ENCODE results near the gene NEGR1. TPM values are rescaled to one million over a fixed set of nuclear protein-coding genes. Genes with fewer than 3 reads are reported as not detected.
A peak's percentile ranks its signal among the peaks of the same experiment; 100 is the strongest.

Gene NEGR1
- total RNA-seq, 1 donor from 2014 or later: 8.6 TPM

DNA sequence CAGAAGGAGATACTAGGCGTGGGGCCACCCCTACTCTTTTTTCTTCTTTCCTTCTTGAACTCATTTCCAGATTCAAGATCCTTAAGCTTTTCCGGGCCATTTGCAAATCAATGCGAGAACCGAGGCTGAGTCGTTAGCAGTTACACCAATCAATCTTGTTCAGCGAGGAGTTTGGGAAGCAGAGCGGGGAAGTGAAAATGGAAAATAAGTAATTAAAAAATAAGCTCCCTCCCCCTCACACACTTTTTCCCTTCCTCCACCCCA lies 1.7 kb upstream of the NEGR1 start:
- peak overlapping the region; percentile 97 for H3K9ac ChIP-seq (ENCODE audit: low read length)
- peak overlapping the region; percentile 91 for H3K4me3 ChIP-seq (ENCODE audit: insufficient read depth, low read depth, low read length)
- H3K4me3 Mint-ChIP-seq (ENCODE audit: unreplicated experiment): no peak overlapping the region
- peaks cover 12% of the 10 kb centered on the region for H3K4me1 Mint-ChIP-seq (ENCODE audit: low read depth, unreplicated experiment)
- no peaks in the 10 kb centered on the region for H3K9me3 Mint-ChIP-seq (ENCODE audit: unreplicated experiment)
- peak overlapping the region; percentile 96 for H3K27ac ChIP-seq (ENCODE audit: low read depth, low read length)
- FAIRE-seq: no peak
- peak overlapping the region; percentile 79 for H2AFZ ChIP-seq (ENCODE audit: low read depth, low read length)
- H3K36me3 Mint-ChIP-seq (ENCODE audit: low read depth, unreplicated experiment): no peaks in the 10 kb centered on the region
- peak overlapping the region; percentile 92 for H3K4me2 ChIP-seq (ENCODE audit: low read length)
- peaks cover 6% of the 10 kb centered on the region for H3K4me1 ChIP-seq (ENCODE audit: insufficient read depth, low read length)
- H3K79me2 ChIP-seq (ENCODE audit: insufficient read depth, low read length): peaks cover 6% of the 10 kb centered on the region
- no peaks in the 10 kb centered on the region for H3K9me3 ChIP-seq (ENCODE audit: insufficient read depth, low read depth, low read length)
- TF ChIP-seq, protein P1, sequence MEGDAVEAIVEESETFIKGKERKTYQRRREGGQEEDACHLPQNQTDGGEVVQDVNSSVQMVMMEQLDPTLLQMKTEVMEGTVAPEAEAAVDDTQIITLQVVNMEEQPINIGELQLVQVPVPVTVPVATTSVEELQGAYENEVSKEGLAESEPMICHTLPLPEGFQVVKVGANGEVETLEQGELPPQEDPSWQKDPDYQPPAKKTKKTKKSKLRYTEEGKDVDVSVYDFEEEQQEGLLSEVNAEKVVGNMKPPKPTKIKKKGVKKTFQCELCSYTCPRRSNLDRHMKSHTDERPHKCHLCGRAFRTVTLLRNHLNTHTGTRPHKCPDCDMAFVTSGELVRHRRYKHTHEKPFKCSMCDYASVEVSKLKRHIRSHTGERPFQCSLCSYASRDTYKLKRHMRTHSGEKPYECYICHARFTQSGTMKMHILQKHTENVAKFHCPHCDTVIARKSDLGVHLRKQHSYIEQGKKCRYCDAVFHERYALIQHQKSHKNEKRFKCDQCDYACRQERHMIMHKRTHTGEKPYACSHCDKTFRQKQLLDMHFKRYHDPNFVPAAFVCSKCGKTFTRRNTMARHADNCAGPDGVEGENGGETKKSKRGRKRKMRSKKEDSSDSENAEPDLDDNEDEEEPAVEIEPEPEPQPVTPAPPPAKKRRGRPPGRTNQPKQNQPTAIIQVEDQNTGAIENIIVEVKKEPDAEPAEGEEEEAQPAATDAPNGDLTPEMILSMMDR (IDR thresholded peaks at IDR 0.05; ENCODE audit: insufficient read depth, low read depth, low read length): no peak
- no peak for TF ChIP-seq EZH2 (IDR thresholded peaks at IDR 0.05; ENCODE audit: insufficient read depth, low read length)
- H3K36me3 ChIP-seq (ENCODE audit: insufficient read depth, low read length): no peaks in the 10 kb centered on the region
- no peak for DNase-seq (ENCODE audit: low read depth)
- no peaks in the 10 kb centered on the region for H3K27me3 Mint-ChIP-seq (ENCODE audit: low read depth, unreplicated experiment)
- H3K27ac Mint-ChIP-seq (ENCODE audit: unreplicated experiment): no peak overlapping the region
- H4K20me1 ChIP-seq (ENCODE audit: insufficient read depth, low read length): no peaks in the 10 kb centered on the region
- no peaks in the 10 kb centered on the region for H3K27me3 ChIP-seq (ENCODE audit: insufficient read depth, low read length)

DNA sequence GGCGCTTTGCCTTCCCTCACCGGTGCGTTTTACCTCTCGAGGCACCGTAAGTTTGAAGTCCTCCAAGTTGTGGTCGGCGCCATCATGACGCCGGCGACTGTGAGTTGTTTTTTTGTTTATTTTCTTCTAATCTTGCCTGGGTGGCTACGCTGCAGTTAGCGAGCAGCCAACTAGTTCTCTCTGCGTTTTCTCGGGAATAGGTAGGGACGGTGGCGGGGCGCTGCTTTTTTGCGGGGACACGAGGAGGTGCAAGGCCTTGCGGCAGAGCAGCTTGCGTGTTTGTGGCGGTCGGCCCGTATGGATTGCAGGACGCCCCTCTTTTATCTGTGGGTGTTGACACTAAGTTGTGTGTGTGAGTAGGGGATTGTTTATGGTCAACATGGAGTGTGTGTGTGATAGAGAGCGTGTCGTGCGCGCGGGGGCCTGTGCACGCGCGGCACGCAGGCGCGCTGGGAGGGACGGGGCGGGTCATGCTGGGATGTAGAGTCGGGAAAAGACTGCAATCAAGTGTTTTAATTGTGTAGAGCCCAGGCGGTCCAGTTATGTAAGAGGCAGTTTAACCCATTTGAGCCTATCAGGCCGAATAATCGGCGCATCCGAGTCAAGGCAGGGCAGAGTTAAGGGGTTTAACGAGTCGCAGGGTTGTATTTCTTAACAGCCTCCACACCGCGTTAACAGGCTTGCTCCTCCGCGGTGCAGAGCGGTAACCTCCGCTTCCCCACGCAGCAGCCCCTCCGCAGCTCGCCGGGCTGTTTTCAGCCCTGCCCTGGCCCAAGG lies 1.2 kb upstream of the NEGR1 start:
- Histone ChIP-seq H3K9ac (ENCODE audit: low read length) (peak overlapping the region; percentile 97), H3K27me3 (ENCODE audit: insufficient read depth, low read length) (no peaks in the 10 kb centered on the region), H3K4me2 (ENCODE audit: low read length) (peak overlapping the region; percentile 92), H3K36me3 (ENCODE audit: insufficient read depth, low read length) (no peaks in the 10 kb centered on the region), H3K4me3 (ENCODE audit: insufficient read depth, low read depth, low read length) (peak overlapping the region; percentile 91), H3K4me1 (ENCODE audit: insufficient read depth, low read length) (peaks cover 6% of the 10 kb centered on the region), H3K27ac (ENCODE audit: low read depth, low read length) (peak overlapping the region; percentile 96), H2AFZ (ENCODE audit: low read depth, low read length) (peak overlapping the region; percentile 79), H3K9me3 (ENCODE audit: insufficient read depth, low read depth, low read length) (no peaks in the 10 kb centered on the region), H3K79me2 (ENCODE audit: insufficient read depth, low read length) (peaks cover 6% of the 10 kb centered on the region), H4K20me1 (ENCODE audit: insufficient read depth, low read length) (no peaks in the 10 kb centered on the region)
- no peak for TF ChIP-seq EZH2 (IDR thresholded peaks at IDR 0.05; ENCODE audit: insufficient read depth, low read length)
- TF ChIP-seq, protein P1 (IDR thresholded peaks at IDR 0.05; ENCODE audit: insufficient read depth, low read depth, low read length): no peak
- no peaks in the 10 kb centered on the region for H3K36me3 Mint-ChIP-seq (ENCODE audit: low read depth, unreplicated experiment)
- H3K4me1 Mint-ChIP-seq (ENCODE audit: low read depth, unreplicated experiment): peaks cover 12% of the 10 kb centered on the region
- H3K27ac Mint-ChIP-seq (ENCODE audit: unreplicated experiment): no peak overlapping the region
- FAIRE-seq: no peak
- H3K27me3 Mint-ChIP-seq (ENCODE audit: low read depth, unreplicated experiment): no peaks in the 10 kb centered on the region
- DNase-seq (ENCODE audit: low read depth): peak; percentile 69
- no peak overlapping the region for H3K4me3 Mint-ChIP-seq (ENCODE audit: unreplicated experiment)
- H3K9me3 Mint-ChIP-seq (ENCODE audit: unreplicated experiment): no peaks in the 10 kb centered on the region

DNA sequence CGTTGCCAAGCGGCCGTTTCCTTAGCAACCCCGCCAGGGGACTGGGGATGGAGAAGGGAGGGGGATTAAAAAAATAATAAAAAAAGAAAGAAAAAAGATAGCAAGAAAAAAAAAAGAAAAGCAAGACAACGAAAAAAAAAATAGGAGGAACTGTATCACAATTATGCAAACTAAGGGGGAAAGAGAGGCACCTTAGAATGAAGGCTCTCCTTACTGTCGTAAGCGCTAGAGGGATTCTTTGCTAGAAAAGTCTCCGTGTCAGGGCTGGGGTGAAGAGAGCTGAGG lies 625 bp upstream of the NEGR1 start:
- peaks cover 6% of the 10 kb centered on the region for H3K79me2 ChIP-seq (ENCODE audit: insufficient read depth, low read length)
- peaks cover 12% of the 10 kb centered on the region for H3K4me1 Mint-ChIP-seq (ENCODE audit: low read depth, unreplicated experiment)
- H4K20me1 ChIP-seq (ENCODE audit: insufficient read depth, low read length): no peaks in the 10 kb centered on the region
- peaks cover 6% of the 10 kb centered on the region for H3K4me1 ChIP-seq (ENCODE audit: insufficient read depth, low read length)
- H3K27me3 Mint-ChIP-seq (ENCODE audit: low read depth, unreplicated experiment): no peaks in the 10 kb centered on the region
- no peaks in the 10 kb centered on the region for H3K27me3 ChIP-seq (ENCODE audit: insufficient read depth, low read length)
- no peaks in the 10 kb centered on the region for H3K36me3 ChIP-seq (ENCODE audit: insufficient read depth, low read length)
- H3K9ac ChIP-seq (ENCODE audit: low read length): peak overlapping the region; percentile 97
- peak; percentile 37 for DNase-seq (ENCODE audit: low read depth)
- H3K4me3 ChIP-seq (ENCODE audit: insufficient read depth, low read depth, low read length): peak overlapping the region; percentile 91
- H3K4me3 Mint-ChIP-seq (ENCODE audit: unreplicated experiment): no peak overlapping the region
- no peak overlapping the region for H3K27ac Mint-ChIP-seq (ENCODE audit: unreplicated experiment)
- peak overlapping the region; percentile 79 for H2AFZ ChIP-seq (ENCODE audit: low read depth, low read length)
- H3K9me3 Mint-ChIP-seq (ENCODE audit: unreplicated experiment): no peaks in the 10 kb centered on the region
- peak overlapping the region; percentile 96 for H3K27ac ChIP-seq (ENCODE audit: low read depth, low read length)
- no peaks in the 10 kb centered on the region for H3K9me3 ChIP-seq (ENCODE audit: insufficient read depth, low read depth, low read length)
- peak overlapping the region; percentile 92 for H3K4me2 ChIP-seq (ENCODE audit: low read length)
- no peaks in the 10 kb centered on the region for H3K36me3 Mint-ChIP-seq (ENCODE audit: low read depth, unreplicated experiment)
- TF ChIP-seq, protein P1 (IDR thresholded peaks at IDR 0.05; ENCODE audit: insufficient read depth, low read depth, low read length): no peak
- no peak for TF ChIP-seq EZH2 (IDR thresholded peaks at IDR 0.05; ENCODE audit: insufficient read depth, low read length)
- FAIRE-seq: no peak
